Endothelial cell of umbilical vein (primary cell): ENCODE results near the gene NTMT1. TPM values are rescaled to one million over a fixed set of nuclear protein-coding genes. Genes with fewer than 3 reads are reported as not detected.

ENCODE experiments used
- BruUV-seq: library from RNA; stranded (reverse); fragments of 400-500 nt; replicated peaks from 2 replicates; lab custom pipeline; 2021; lab: Mats Ljungman, UMichigan
- CTCF ChIA-PET: fragments of 300-600, 350-600 bp; sonication (Branson Sonifier 250); formaldehyde crosslinking; loops from one replicate; lab custom pipeline; 2021; ENCODE audit warnings: antibody characterized with exemption, inconsistent platforms; lab: Charles Lee
- POLR2A ChIA-PET: fragments of 300-600, 350-600 bp; sonication (Branson Sonifier 250); formaldehyde crosslinking; loops from one replicate; lab custom pipeline; 2021; ENCODE audit warnings: antibody characterized with exemption, inconsistent platforms; lab: Charles Lee
- DNase-seq: peaks from one replicate; pipeline ENCODE4 v3.0.0-alpha.2; 2011; ENCODE audit warnings: low read depth, low spot score
- FAIRE-seq: peaks from 2 replicates; lab custom pipeline; 2011; peaks lifted over from hg19 to GRCh38; lab: Jason Lieb, UNC
- H2AFZ ChIP-seq: 2 replicates; pipeline ENCODE4 v1.6.0; 2012; ENCODE audit warnings: low read depth, low read length, control low read depth, inconsistent platforms
- H3K27ac ChIP-seq: 2 replicates; pipeline ENCODE4 v1.5.1; 2011; ENCODE audit warnings: low read depth, mild to moderate bottlenecking, control low read depth, low read length, moderate library complexity; ENCODE audit not compliant: insufficient read depth
- H3K27me3 ChIP-seq, 2 experiments: 2 replicates each; pipeline versions ENCODE4 v1.6.0 to v1.6.1; 2011; ENCODE audit warnings: low read length in 2 of 2, mixed read lengths in 1 of 2; ENCODE audit not compliant: control insufficient read depth in 2 of 2, insufficient read depth in 2 of 2
- H3K36me3 ChIP-seq, 2 experiments: 2 replicates in 1 of 2; 3 replicates in 1 of 2; pipeline ENCODE4 v1.5.1; 2011; ENCODE audit warnings: low read length in 2 of 2, mild to moderate bottlenecking in 1 of 2, moderate library complexity in 1 of 2; ENCODE audit not compliant: control insufficient read depth in 2 of 2, insufficient read depth in 2 of 2; ENCODE audit errors: extremely low read depth in 1 of 2
- H3K4me1 ChIP-seq: 3 replicates; pipeline ENCODE4 v1.5.1; 2011; ENCODE audit warnings: mild to moderate bottlenecking, low read length; ENCODE audit not compliant: control insufficient read depth, insufficient read depth; ENCODE audit errors: extremely low read depth
- H3K4me2 ChIP-seq: 2 replicates; pipeline ENCODE4 v1.6.1; 2011; ENCODE audit warnings: low read length, control low read depth, mixed read lengths; ENCODE audit not compliant: insufficient read depth
- H3K4me3 ChIP-seq, 3 experiments: fragments of 200-600 bp in 1 of 3; sonication (generic), shearing (Covaris generic) in 1 of 3; replicated peaks in 1 of 3; 2 replicates each; pipeline ENCODE4 v1.5.1; 2011 to 2016; ENCODE audit warnings: control low read depth in 3 of 3, low read length in 3 of 3, mild to moderate bottlenecking in 2 of 3, inconsistent platforms in 1 of 3, low read depth in 1 of 3, moderate library complexity in 1 of 3; ENCODE audit not compliant: insufficient read depth in 1 of 3
- H3K79me2 ChIP-seq: 2 replicates; pipeline ENCODE4 v1.6.0; 2012; ENCODE audit warnings: low read length, inconsistent platforms; ENCODE audit not compliant: control insufficient read depth, insufficient read depth
- H3K9ac ChIP-seq: replicated peaks from 2 replicates; pipeline ENCODE3; 2011; ENCODE audit warnings: low read length, control low read depth; ENCODE audit not compliant: insufficient read depth; ENCODE audit errors: extremely low read depth
- H3K9me1 ChIP-seq: replicated peaks from 3 replicates; pipeline ENCODE4 v1.6.0; 2011; ENCODE audit warnings: mild to moderate bottlenecking, low read length; ENCODE audit not compliant: control insufficient read depth, insufficient read depth; ENCODE audit errors: extremely low read depth
- H3K9me3 ChIP-seq: replicated peaks from 2 replicates; pipeline ENCODE4 v1.5.1; 2012; ENCODE audit warnings: low read length, inconsistent platforms; ENCODE audit not compliant: control insufficient read depth, insufficient read depth
- H4K20me1 ChIP-seq: replicated peaks from 2 replicates; pipeline ENCODE3; 2011; ENCODE audit warnings: mild to moderate bottlenecking, low read length; ENCODE audit not compliant: control insufficient read depth, insufficient read depth; ENCODE audit errors: extremely low read depth
- CTCF ChIP-seq, 2 donors: IDR thresholded peaks; 1 replicate in 1 of 2; 2 replicates in 1 of 2; pipeline ENCODE4 v1.5.1; 2011; ENCODE audit warnings: low read length in 2 of 2, mild to moderate bottlenecking in 2 of 2, moderate library complexity in 2 of 2, control low read depth in 1 of 2, inconsistent platforms in 1 of 2, low read depth in 1 of 2; ENCODE audit not compliant: insufficient read depth in 1 of 2; ENCODE audit errors: extremely low read depth in 1 of 2
- EZH2 ChIP-seq: IDR thresholded peaks from 2 replicates; pipeline ENCODE4 v1.6.1; 2012; ENCODE audit warnings: borderline replicate concordance, low read depth, mild to moderate bottlenecking, moderate library complexity, low read length, inconsistent platforms; ENCODE audit not compliant: severe bottlenecking
- FOS ChIP-seq: IDR thresholded peaks from 2 replicates; pipeline ENCODE4 v1.6.1; 2011; ENCODE audit warnings: mild to moderate bottlenecking, low read length, moderate library complexity, borderline replicate concordance; ENCODE audit not compliant: insufficient read depth
- GATA2 ChIP-seq: IDR thresholded peaks from 2 replicates; pipeline ENCODE4 v1.7.0; 2011; ENCODE audit warnings: low read depth, mild to moderate bottlenecking, moderate library complexity, mixed read lengths, low read length; ENCODE audit not compliant: insufficient read length, insufficient read depth
- JUN ChIP-seq: IDR thresholded peaks from 2 replicates; pipeline ENCODE4 v1.6.1; 2011; ENCODE audit warnings: borderline replicate concordance, low read depth; ENCODE audit not compliant: insufficient read length, insufficient read depth
- MAX ChIP-seq: IDR thresholded peaks from 2 replicates; pipeline ENCODE4 v1.6.1; 2011; ENCODE audit not compliant: insufficient read depth, insufficient read length
- MYC ChIP-seq: IDR thresholded peaks from one replicate; pipeline ENCODE4 v1.6.1; 2011; ENCODE audit warnings: mild to moderate bottlenecking, low read depth, low read length
- POLR2A ChIP-seq: IDR thresholded peaks from 2 replicates; pipeline ENCODE4 v1.6.1; 2012; ENCODE audit warnings: low read depth, mild to moderate bottlenecking, control low read depth, low read length
- POLR2AphosphoS5 ChIP-seq: IDR thresholded peaks from 2 replicates; pipeline ENCODE4 v1.6.1; 2012; ENCODE audit warnings: low read depth, mild to moderate bottlenecking, control low read depth, low read length, moderate library complexity; ENCODE audit not compliant: insufficient read depth
- dilution Hi-C: fragments of 300-500 bp; cut with MboI; formaldehyde crosslinking; loops from one replicate; pipeline ENCODE4 v1.15.0; 2019; ENCODE audit warnings: low sequenced_read_pairs; ENCODE audit not compliant: extremely low pct_ligation_motif_present
- intact Hi-C: fragments of 100-400 bp; cut with micrococcal nuclease; formaldehyde crosslinking; loops from one replicate; pipeline ENCODE4 v1.10.0; 2022
- polyA plus RNA-seq, 4 experiments: library from polyadenylated mRNA; depleted of rRNA in 3 of 4; stranded (reverse) in 3 of 4; unstranded in 1 of 4; fragments of >200 nt; gene quantifications; 2 replicates each; pipeline versions ENCODE4 v1.2.1 to v1.2.3, GENCODE V29; 2011 to 2012; ENCODE audit warnings: missing spikeins in 1 of 4
- total RNA-seq: library from RNA; stranded (reverse); gene quantifications from 2 replicates; pipeline ENCODE4 v1.2.3, GENCODE V29; 2021

The NTMT1 gene
- total and polyA plus RNA-seq, 2 donors (not counting 3 experiments of a cell fraction or from before 2014, with no cell fraction given), result 47.6 to 58.3 TPM

GRCh38 chr9:129677456-129677855, 51.5 kb downstream of the NTMT1 start:
- no peaks in the 10 kb centered on the region for H3K36me3 ChIP-seq
- H3K79me2 ChIP-seq, result no peaks in the 10 kb centered on the region
- no peak overlapping the region for H3K4me3 ChIP-seq
- no peak for TF ChIP-seq EZH2
- TF ChIP-seq POLR2AphosphoS5, result no peak
- no peak for TF ChIP-seq POLR2A
- no peak for TF ChIP-seq FOS
- no peak for TF ChIP-seq CTCF (IDR thresholded peaks at IDR 0.05; ENCODE audit: extremely low read depth in 1 of 2, insufficient read depth in 1 of 2, low read depth in 1 of 2, low read length in 2 of 2)
- TF ChIP-seq JUN, result no peak
- no peak for TF ChIP-seq MAX
- TF ChIP-seq MYC, result no peak
- no peak for TF ChIP-seq GATA2
- H3K9ac ChIP-seq, result no peak overlapping the region
- ChIA-PET POLR2A (no interaction called here), CTCF (interaction anchor here (1.4 kb wide), 1 partner anchor 50 kb away, joined by 4 read pairs; no protein-coding TSS in a partner anchor)
- H4K20me1 ChIP-seq, result no peaks in the 10 kb centered on the region
- H3K4me1 ChIP-seq, result no peaks in the 10 kb centered on the region
- H3K27ac ChIP-seq, result no peak overlapping the region
- no TSS peak for BruUV-seq
- FAIRE-seq, result no peak
- H3K9me1 ChIP-seq, result no peaks in the 10 kb centered on the region
- peaks cover 0 to 1% of the 10 kb centered on the region in 2 experiments for H3K27me3 ChIP-seq
- intact Hi-C loops (no loop called here), dilution Hi-C loops (no loop called here)
- no peaks in the 10 kb centered on the region for H3K9me3 ChIP-seq
- no peak overlapping the region for H2AFZ ChIP-seq
- H3K4me2 ChIP-seq, result no peak overlapping the region
- DNase-seq, result no peak
